Measurements from ENCODE around the gene TULP4. TPM values are rescaled to one million over a fixed set of nuclear protein-coding genes. Genes with fewer than 3 reads are reported as not detected.

TULP4 gene
- total and polyA plus RNA-seq, 2 donors (not counting 1 experiment from before 2014, with no cell fraction given) = 12.0 to 90.0 TPM

DNA sequence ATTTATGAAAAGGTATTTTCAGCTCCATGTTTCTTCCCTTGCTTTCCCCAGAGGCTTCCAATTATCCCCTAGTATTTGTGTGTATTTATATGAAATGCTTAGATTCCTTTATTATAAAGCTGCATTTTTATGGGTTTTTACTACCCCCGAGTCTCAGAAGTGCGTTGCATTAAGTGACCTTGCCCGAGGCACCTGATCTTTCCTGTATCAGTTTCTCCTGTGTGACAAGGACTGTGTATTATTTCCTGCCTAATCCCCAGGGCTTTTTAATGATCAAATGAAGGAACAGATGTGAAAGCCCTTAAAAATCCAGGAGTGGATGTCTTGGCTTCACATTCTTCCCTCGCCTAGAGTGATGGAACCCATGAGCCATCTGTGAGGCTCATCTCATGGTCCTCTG is 118.8 kb downstream of the TULP4 start:
- no peak overlapping the region for H2AFZ ChIP-seq (ENCODE audit: insufficient read depth, low read depth, low read length, poor library complexity, severe bottlenecking)
- intact Hi-C loops (cut with micrococcal nuclease) = no loop called here
- H3K9me3 Mint-ChIP-seq (ENCODE audit: insufficient read depth) = no peaks in the 10 kb centered on the region
- H3K4me1 ChIP-seq (ENCODE audit: control insufficient read depth in 2 of 2, insufficient read depth in 2 of 2, low read length in 2 of 2) = no peaks in the 10 kb centered on the region
- WGBS (ENCODE audit: insufficient coverage) = 92% methylated on average over 2 of the region's 4 CpGs
- no peak overlapping the region for H3K4me2 ChIP-seq (replicated peaks; ENCODE audit: low read depth, low read length, poor library complexity, severe bottlenecking)
- no peak overlapping the region for H3K27ac Mint-ChIP-seq
- ATAC-seq (ENCODE audit: low read depth) (no peak), DNase-seq (no peak)
- H3K27me3 Mint-ChIP-seq = no peaks in the 10 kb centered on the region
- ChIA-PET POLR2A (no interaction called here), CTCF (no interaction called here)
- no peaks in the 10 kb centered on the region for H3K79me2 ChIP-seq (ENCODE audit: control insufficient read depth, insufficient read depth, low read length)
- H3K4me3 Mint-ChIP-seq = no peak overlapping the region
- no peak overlapping the region for H3K9ac ChIP-seq (ENCODE audit: low read length)
- H3K36me3 ChIP-seq (replicated peaks in 1 of 2; ENCODE audit: control extremely low read depth in 1 of 2, control insufficient read depth in 1 of 2, extremely low read depth in 1 of 2, insufficient read depth in 2 of 2, low read length in 1 of 2) = peaks cover 0 to 10% of the 10 kb centered on the region in 2 experiments
- H3K4me3 ChIP-seq (ENCODE audit: control extremely low read depth in 1 of 5, extremely low read depth in 1 of 5, insufficient read depth in 1 of 5, low read depth in 2 of 5, low read length in 4 of 5) = no peak overlapping the region
- no peaks in the 10 kb centered on the region for H3K27me3 ChIP-seq (replicated peaks in 1 of 4; ENCODE audit: control extremely low read depth in 1 of 4, control insufficient read depth in 3 of 4, insufficient read depth in 4 of 4, low read length in 3 of 4)
- H3K27ac ChIP-seq (ENCODE audit: low read length in 2 of 2) = no peak overlapping the region
- no peaks in the 10 kb centered on the region for H3K9me3 ChIP-seq (ENCODE audit: control extremely low read depth in 1 of 3, control insufficient read depth in 2 of 3, insufficient read depth in 1 of 3, low read length in 2 of 3)
- no peaks in the 10 kb centered on the region for H3K4me1 Mint-ChIP-seq
- H4K20me1 ChIP-seq (ENCODE audit: control insufficient read depth, insufficient read depth, low read length, poor library complexity, severe bottlenecking) = no peaks in the 10 kb centered on the region
- TF ChIP-seq, protein P1, sequence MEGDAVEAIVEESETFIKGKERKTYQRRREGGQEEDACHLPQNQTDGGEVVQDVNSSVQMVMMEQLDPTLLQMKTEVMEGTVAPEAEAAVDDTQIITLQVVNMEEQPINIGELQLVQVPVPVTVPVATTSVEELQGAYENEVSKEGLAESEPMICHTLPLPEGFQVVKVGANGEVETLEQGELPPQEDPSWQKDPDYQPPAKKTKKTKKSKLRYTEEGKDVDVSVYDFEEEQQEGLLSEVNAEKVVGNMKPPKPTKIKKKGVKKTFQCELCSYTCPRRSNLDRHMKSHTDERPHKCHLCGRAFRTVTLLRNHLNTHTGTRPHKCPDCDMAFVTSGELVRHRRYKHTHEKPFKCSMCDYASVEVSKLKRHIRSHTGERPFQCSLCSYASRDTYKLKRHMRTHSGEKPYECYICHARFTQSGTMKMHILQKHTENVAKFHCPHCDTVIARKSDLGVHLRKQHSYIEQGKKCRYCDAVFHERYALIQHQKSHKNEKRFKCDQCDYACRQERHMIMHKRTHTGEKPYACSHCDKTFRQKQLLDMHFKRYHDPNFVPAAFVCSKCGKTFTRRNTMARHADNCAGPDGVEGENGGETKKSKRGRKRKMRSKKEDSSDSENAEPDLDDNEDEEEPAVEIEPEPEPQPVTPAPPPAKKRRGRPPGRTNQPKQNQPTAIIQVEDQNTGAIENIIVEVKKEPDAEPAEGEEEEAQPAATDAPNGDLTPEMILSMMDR (IDR thresholded peaks at IDR 0.05) = no peak
- TF ChIP-seq EZH2 (IDR thresholded peaks at IDR 0.05; ENCODE audit: borderline replicate concordance, insufficient read depth, low read depth, low read length, poor library complexity, severe bottlenecking) = no peak

DNA sequence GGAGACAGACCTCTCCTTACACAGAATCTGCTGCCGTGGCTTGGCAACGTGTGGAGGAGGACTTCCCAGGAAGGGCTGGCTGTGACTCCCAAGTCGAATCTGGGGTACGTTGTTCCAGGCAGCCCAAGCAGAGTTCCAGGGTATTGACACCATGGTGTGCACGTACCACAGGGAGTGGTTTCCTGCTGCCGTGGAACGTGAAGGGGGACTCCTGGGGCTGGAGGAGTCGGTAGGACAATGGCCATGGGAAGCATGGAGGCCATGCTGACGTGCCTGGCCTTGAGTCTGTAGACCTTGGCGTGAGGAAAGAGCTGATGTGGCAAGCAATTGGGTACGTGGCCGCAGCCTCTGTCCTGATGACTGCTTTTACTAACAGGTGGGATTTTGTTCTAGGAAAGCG is 119.3 kb downstream of the TULP4 start:
- ATAC-seq (ENCODE audit: low read depth) (no peak), DNase-seq (no peak)
- Mint-ChIP-seq H3K4me1 (no peaks in the 10 kb centered on the region), H3K4me3 (no peak overlapping the region), H3K9me3 (ENCODE audit: insufficient read depth) (no peaks in the 10 kb centered on the region), H3K27me3 (no peaks in the 10 kb centered on the region), H3K27ac (no peak overlapping the region)
- no peak overlapping the region for H3K27ac ChIP-seq (ENCODE audit: low read length in 2 of 2)
- ChIA-PET POLR2A (no interaction called here), CTCF (interaction anchor here (0.6 kb wide), 1 partner anchor 277 kb away, joined by 3 read pairs; no protein-coding TSS in a partner anchor)
- no peaks in the 10 kb centered on the region for H3K9me3 ChIP-seq (ENCODE audit: control extremely low read depth in 1 of 3, control insufficient read depth in 2 of 3, insufficient read depth in 1 of 3, low read length in 2 of 3)
- H3K9ac ChIP-seq (ENCODE audit: low read length) = no peak overlapping the region
- H4K20me1 ChIP-seq (ENCODE audit: control insufficient read depth, insufficient read depth, low read length, poor library complexity, severe bottlenecking) = no peaks in the 10 kb centered on the region
- no peak overlapping the region for H2AFZ ChIP-seq (ENCODE audit: insufficient read depth, low read depth, low read length, poor library complexity, severe bottlenecking)
- no peak overlapping the region for H3K4me2 ChIP-seq (replicated peaks; ENCODE audit: low read depth, low read length, poor library complexity, severe bottlenecking)
- no peak for TF ChIP-seq EZH2 (IDR thresholded peaks at IDR 0.05; ENCODE audit: borderline replicate concordance, insufficient read depth, low read depth, low read length, poor library complexity, severe bottlenecking)
- TF ChIP-seq, protein P1 (IDR thresholded peaks at IDR 0.05) = no peak
- no peak overlapping the region for H3K4me3 ChIP-seq (ENCODE audit: control extremely low read depth in 1 of 5, extremely low read depth in 1 of 5, insufficient read depth in 1 of 5, low read depth in 2 of 5, low read length in 4 of 5)
- no peaks in the 10 kb centered on the region for H3K4me1 ChIP-seq (ENCODE audit: control insufficient read depth in 2 of 2, insufficient read depth in 2 of 2, low read length in 2 of 2)
- intact Hi-C loops (cut with micrococcal nuclease) = no loop called here
- WGBS (ENCODE audit: insufficient coverage) = 95% methylated on average over 11 of the region's 13 CpGs
- H3K27me3 ChIP-seq (replicated peaks in 1 of 4; ENCODE audit: control extremely low read depth in 1 of 4, control insufficient read depth in 3 of 4, insufficient read depth in 4 of 4, low read length in 3 of 4) = no peaks in the 10 kb centered on the region
- H3K36me3 ChIP-seq (replicated peaks in 1 of 2; ENCODE audit: control extremely low read depth in 1 of 2, control insufficient read depth in 1 of 2, extremely low read depth in 1 of 2, insufficient read depth in 2 of 2, low read length in 1 of 2) = peaks cover 0 to 10% of the 10 kb centered on the region in 2 experiments
- H3K79me2 ChIP-seq (ENCODE audit: control insufficient read depth, insufficient read depth, low read length) = no peaks in the 10 kb centered on the region
